ENCODE measurements around the gene GALNTL6. TPM values are rescaled to one million over a fixed set of nuclear protein-coding genes. Genes with fewer than 3 reads are reported as not detected.

The GALNTL6 gene
- total RNA-seq, 1 experiment from 2014 or later, result not detected

GRCh38 chr4:172404676-172405075 lies 591.5 kb downstream of the GALNTL6 start:
- Histone ChIP-seq H4K20me1 (ENCODE audit: insufficient read depth) (no peaks in the 10 kb centered on the region), H3K36me3 (ENCODE audit: control insufficient read depth in 1 of 2, insufficient read depth in 2 of 2, low read length in 2 of 2) (no peaks in the 10 kb centered on the region), H3K4me1 (ENCODE audit: control insufficient read depth in 1 of 2, insufficient read depth in 2 of 2, low read length in 2 of 2) (no peaks in the 10 kb centered on the region), H3K4me3 (replicated peaks in 1 of 2; ENCODE audit: low read depth in 1 of 2, low read length in 2 of 2) (no peak overlapping the region), H3K79me2 (ENCODE audit: insufficient read depth, low read length) (no peaks in the 10 kb centered on the region), H3K4me2 (ENCODE audit: low read length) (no peak overlapping the region), H2AFZ (ENCODE audit: low read depth, low read length, poor library complexity, severe bottlenecking) (no peak overlapping the region), H3K27ac (ENCODE audit: low read depth, low read length) (no peak overlapping the region), H3K27me3 (ENCODE audit: insufficient read depth, low read length) (no peaks in the 10 kb centered on the region), H3K9me3 (ENCODE audit: control insufficient read depth in 1 of 2, insufficient read depth in 1 of 2, low read depth in 1 of 2, low read length in 2 of 2) (no peaks in the 10 kb centered on the region), H3K9me2 (ENCODE audit: insufficient read depth) (no peaks in the 10 kb centered on the region), H3K9ac (ENCODE audit: low read length) (no peak overlapping the region)
- CTCF ChIA-PET, result interaction anchor here (0.6 kb wide), 1 partner anchor 156 kb away, joined by 3 read pairs; no protein-coding TSS in a partner anchor
- intact Hi-C loops (cut with micrococcal nuclease), result no loop called here
- DNase-seq (ENCODE audit: low read depth, low spot score) (no peak), ATAC-seq (no peak)
- RAD21 ChIA-PET (ENCODE audit: low non-redundant PET in 1 of 2, low total read pairs in 2 of 2, uncharacterized antibody in 2 of 2, unreplicated experiment in 2 of 2), result no interaction called here
- TF ChIP-seq, protein P1, sequence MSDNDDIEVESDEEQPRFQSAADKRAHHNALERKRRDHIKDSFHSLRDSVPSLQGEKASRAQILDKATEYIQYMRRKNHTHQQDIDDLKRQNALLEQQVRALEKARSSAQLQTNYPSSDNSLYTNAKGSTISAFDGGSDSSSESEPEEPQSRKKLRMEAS (IDR thresholded peaks at IDR 0.05), result no peak
- no peak for TF ChIP-seq CBX3 (IDR thresholded peaks at IDR 0.05; ENCODE audit: low read depth)
- no peak for TF ChIP-seq CEBPB (IDR thresholded peaks at IDR 0.05; ENCODE audit: low read depth)
- TF ChIP-seq SRF (IDR thresholded peaks at IDR 0.05; ENCODE audit: low read depth), result no peak
- TF ChIP-seq SIN3A (IDR thresholded peaks at IDR 0.05; ENCODE audit: low read depth), result no peak
- TF ChIP-seq, protein P2, sequence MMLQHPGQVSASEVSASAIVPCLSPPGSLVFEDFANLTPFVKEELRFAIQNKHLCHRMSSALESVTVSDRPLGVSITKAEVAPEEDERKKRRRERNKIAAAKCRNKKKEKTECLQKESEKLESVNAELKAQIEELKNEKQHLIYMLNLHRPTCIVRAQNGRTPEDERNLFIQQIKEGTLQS (IDR thresholded peaks at IDR 0.05), result no peak
- TF ChIP-seq FOSL1 (IDR thresholded peaks at IDR 0.05; ENCODE audit: low read depth), result no peak
- no peak for TF ChIP-seq RAD21 (IDR thresholded peaks at IDR 0.05; ENCODE audit: low read depth)
- no peak for TF ChIP-seq ZBTB33 (IDR thresholded peaks at IDR 0.05; ENCODE audit: extremely low read depth, insufficient replicate concordance, low read length)
- no peak for TF ChIP-seq EGR1 (IDR thresholded peaks at IDR 0.05; ENCODE audit: low read depth)
- TF ChIP-seq TCF7L2 (IDR thresholded peaks at IDR 0.05; ENCODE audit: borderline replicate concordance, extremely low read depth, insufficient read depth, insufficient read length), result no peak
- TF ChIP-seq ELF1 (IDR thresholded peaks at IDR 0.05; ENCODE audit: borderline replicate concordance, low read depth), result no peak
- POLR2A ChIA-PET, result no interaction called here
- no TSS peak for BruUV-seq (replicated peaks)
